GM12878 (cell line): Measurements from ENCODE around the gene NTN1. TPM values are rescaled to one million over a fixed set of nuclear protein-coding genes. Genes with fewer than 3 reads are reported as not detected.
"Not testable (repeated sequence)": the region's sequence is repeated elsewhere in the genome, so short reads cannot be mapped to it uniquely, and the experiment has no call there.

Experiments used
- ATAC-seq: fragments of 200-7000 bp; cut with Tn5 transposase; 3 replicates; pipeline ENCODE4 v1.9.1; 2020; ENCODE audit warnings: mild to moderate bottlenecking, moderate library complexity
- BruUV-seq: library from RNA; stranded (reverse); fragments of 400-500 nt; replicated peaks from 2 replicates; lab custom pipeline; 2021; lab: Mats Ljungman, UMichigan
- CTCF ChIA-PET: fragments of 300-600 bp; sonication (Branson Sonifier 250); formaldehyde crosslinking; extraction: SDS; loops from one replicate; lab custom pipeline; 2021; ENCODE audit warnings: inconsistent platforms; lab: Yijun Ruan, JAX
- POLR2A ChIA-PET: fragments of 350-600 bp; formaldehyde crosslinking; extraction: SDS; loops from one replicate; lab custom pipeline; 2021; ENCODE audit warnings: inconsistent platforms; lab: Charles Lee
- RAD21 ChIA-PET: fragments of 300-600 bp; sonication (Branson Sonifier 250); formaldehyde crosslinking; loops from one replicate; lab custom pipeline; 2023; ENCODE audit warnings: antibody characterized with exemption; ENCODE audit not compliant: unreplicated experiment; lab: Charles Lee
- SMC1A ChIA-PET: fragments of 300-600 bp; sonication (Branson Sonifier 250); formaldehyde crosslinking; loops from one replicate; lab custom pipeline; 2023; ENCODE audit not compliant: unreplicated experiment, uncharacterized antibody; lab: Charles Lee
- DNase-seq: peaks from one replicate; pipeline ENCODE4 v3.0.0-alpha.2; 2011; ENCODE audit warnings: low read depth, low spot score
- FAIRE-seq: peaks from 3 replicates; lab custom pipeline; 2011; peaks lifted over from hg19 to GRCh38; lab: Jason Lieb, UNC
- H2AFZ ChIP-seq: 2 replicates; pipeline ENCODE4 v1.6.0; 2011; ENCODE audit warnings: low read depth, low read length, control low read depth; ENCODE audit not compliant: control insufficient read depth
- H3K27ac ChIP-seq: 2 replicates; pipeline ENCODE4 v1.5.1; 2011; ENCODE audit warnings: control low read depth; ENCODE audit not compliant: control insufficient read depth, insufficient read depth
- H3K27me3 ChIP-seq, 2 experiments: replicated peaks in 1 of 2; 2 replicates each; pipeline versions ENCODE4 v1.6.0 to v1.6.1; 2011; ENCODE audit warnings: low read length in 1 of 2; ENCODE audit not compliant: control insufficient read depth in 2 of 2, insufficient read depth in 2 of 2
- H3K36me3 ChIP-seq, 2 experiments: 2 replicates each; pipeline ENCODE4 v1.5.1; 2011; ENCODE audit warnings: low read length in 1 of 2; ENCODE audit not compliant: control insufficient read depth in 2 of 2, insufficient read depth in 2 of 2
- H3K4me1 ChIP-seq: 2 replicates; pipeline ENCODE4 v1.6.1; 2011; ENCODE audit warnings: mild to moderate bottlenecking, low read length, moderate library complexity, mixed read lengths; ENCODE audit not compliant: control insufficient read depth, insufficient read depth
- H3K4me2 ChIP-seq: 2 replicates; pipeline ENCODE4 v1.6.0; 2011; ENCODE audit warnings: control low read depth; ENCODE audit not compliant: control insufficient read depth, insufficient read depth
- H3K4me3 ChIP-seq: fragments of 200-600 bp; sonication (generic); 2 replicates; pipeline ENCODE4 v1.5.1; 2016
- H3K79me2 ChIP-seq: 2 replicates; pipeline ENCODE4 v1.6.0; 2011; ENCODE audit warnings: low read length; ENCODE audit not compliant: control insufficient read depth, insufficient read depth
- H3K9ac ChIP-seq: 2 replicates; pipeline ENCODE4 v1.8.0; 2011; ENCODE audit warnings: low read length, control low read depth, mixed read lengths; ENCODE audit not compliant: control insufficient read depth, insufficient read depth
- H3K9me3 ChIP-seq: replicated peaks from 3 replicates; pipeline ENCODE4 v1.5.1; 2011; ENCODE audit warnings: mild to moderate bottlenecking, low read length; ENCODE audit not compliant: control insufficient read depth, insufficient read depth
- H4K20me1 ChIP-seq: 2 replicates; pipeline ENCODE4 v1.6.0; 2011; ENCODE audit not compliant: control insufficient read depth, insufficient read depth
- CREM ChIP-seq: IDR thresholded peaks from 2 replicates; pipeline ENCODE4 v1.6.1; 2014; ENCODE audit warnings: antibody characterized with exemption, low read depth
- EGR1 ChIP-seq, 2 experiments: IDR thresholded peaks; 1 replicate in 1 of 2; 2 replicates in 1 of 2; pipeline ENCODE4 v1.6.1; 2011 to 2012; ENCODE audit warnings: low read depth in 2 of 2, low read length in 2 of 2, borderline replicate concordance in 1 of 2, mild to moderate bottlenecking in 1 of 2, moderate library complexity in 1 of 2
- ESRRA ChIP-seq: IDR thresholded peaks from 2 replicates; pipeline ENCODE4 v1.6.1; 2012; ENCODE audit warnings: mild to moderate bottlenecking, low read length, improper control_type of control experiment
- HDAC2 ChIP-seq: fragments of 200-600 bp; sonication (generic); IDR thresholded peaks from 2 replicates; pipeline ENCODE4 v1.6.1; 2017
- HDGF ChIP-seq: fragments of 450-650 bp; IDR thresholded peaks from 2 replicates; pipeline ENCODE4 v1.6.1; 2016; ENCODE audit warnings: antibody characterized with exemption
- MTA2 ChIP-seq: fragments of 450-650 bp; IDR thresholded peaks from 2 replicates; pipeline ENCODE4 v1.6.1; 2016; ENCODE audit warnings: low read depth, mild to moderate bottlenecking, moderate library complexity
- NFYA ChIP-seq: IDR thresholded peaks from 2 replicates; pipeline ENCODE4 v1.6.1; 2011; ENCODE audit warnings: low read depth, mild to moderate bottlenecking, low read length, improper control_type of control experiment, borderline replicate concordance
- RELA ChIP-seq: fragments of 450-650 bp; IDR thresholded peaks from 2 replicates; pipeline ENCODE4 v1.8.0; 2014; ENCODE audit warnings: borderline replicate concordance; ENCODE audit not compliant: partially characterized antibody
- RFX5 ChIP-seq: IDR thresholded peaks from 2 replicates; pipeline ENCODE4 v1.6.1; 2011; ENCODE audit warnings: low read depth, low read length, improper control_type of control experiment
- SIN3A ChIP-seq: IDR thresholded peaks from 2 replicates; pipeline ENCODE4 v1.6.1; 2012; ENCODE audit warnings: low read depth, low read length, improper control_type of control experiment
- SMAD1 ChIP-seq: fragments of 450-650 bp; IDR thresholded peaks from 2 replicates; pipeline ENCODE4 v1.6.1; 2018; ENCODE audit warnings: mild to moderate bottlenecking, low read depth; ENCODE audit not compliant: partially characterized antibody
- SUPT20H ChIP-seq: IDR thresholded peaks from 2 replicates; pipeline ENCODE4 v1.6.1; 2011; ENCODE audit warnings: low read depth, mild to moderate bottlenecking, low read length, moderate library complexity, borderline replicate concordance; ENCODE audit not compliant: control insufficient read depth
- WRNIP1 ChIP-seq: IDR thresholded peaks from 2 replicates; pipeline ENCODE4 v1.6.1; 2011; ENCODE audit warnings: low read depth, low read length, improper control_type of control experiment, borderline replicate concordance
- ZBED1 ChIP-seq: IDR thresholded peaks from 2 replicates; pipeline ENCODE4 v1.6.1; 2016; ENCODE audit warnings: borderline replicate concordance
- ZSCAN29 ChIP-seq: fragments of 450-650 bp; IDR thresholded peaks from 2 replicates; pipeline ENCODE4 v1.6.1; 2017; ENCODE audit warnings: mild to moderate bottlenecking, moderate library complexity
- WGBS: methylation state at CpG from one replicate; pipeline ENCODE4 v1.1.6; 2016; ENCODE audit warnings: low lambda C conversion rate; ENCODE audit not compliant: insufficient replicate concordance, insufficient coverage; ENCODE audit errors: missing lambda C conversion rate; 5-methylcytosine and 5-hydroxymethylcytosine counted together
- in situ Hi-C: fragments of 300-500 bp; cut with MboI; formaldehyde crosslinking; loops from 9 replicates; pipeline ENCODE4 v1.14.3; 2018; ENCODE audit warnings: mixed read lengths
- intact Hi-C: fragments of 100-400 bp; cut with micrococcal nuclease; formaldehyde crosslinking; loops from one replicate; pipeline ENCODE4 v1.14.2; 2022; ENCODE audit not compliant: unreplicated experiment
- polyA plus RNA-seq, 11 experiments: library from polyadenylated mRNA; depleted of rRNA in 4 of 11; unstranded in 6 of 11; stranded (reverse) in 5 of 11; fragments of >200 nt; fragmentation: Nextera tagmentation in 4 of 11; fragmentation: Illumina TruSeq in 1 of 11; extraction: Ambion mirVana in 4 of 11; extraction: Trizol in 1 of 11; gene quantifications; 1 replicate in 1 of 11; 2 replicates in 10 of 11; pipeline versions ENCODE4 v1.2.1 to v1.2.3, GENCODE V29; 2011 to 2016; ENCODE audit warnings: inconsistent platforms in 2 of 11, missing spikeins in 2 of 11, low read depth in 1 of 11
- total RNA-seq, 4 experiments: library from RNA; depleted of rRNA in 3 of 4; stranded (reverse); fragments of >200 nt in 3 of 4; fragmentation: Illumina TruSeq in 1 of 4; extraction: Trizol in 1 of 4; gene quantifications; 2 replicates each; pipeline versions ENCODE4 v1.2.1 to v1.2.3, GENCODE V29; 2013 to 2021

Gene NTN1
- total and polyA plus RNA-seq, 10 of the 15 experiments (the other 5 are each of a cell fraction or from before 2014, with no cell fraction given): 0.02 to 0.89 (median 0.35) TPM

- TF ChIP-seq SUPT20H: no peak
These were observed 77.0 kb downstream of the NTN1 start (continued) for GRCh38 chr17:9098242-9098825.

GRCh38 chr17:9101356-9101755 lies 80.0 kb downstream of the NTN1 start:
- 0% methylated on average over 1 of the region's 1 CpG for WGBS
- TF ChIP-seq HDGF: no peak
- no peak for TF ChIP-seq HDAC2
- TF ChIP-seq MTA2: no peak
- TF ChIP-seq ZSCAN29: no peak
- TF ChIP-seq EGR1 (IDR thresholded peaks at IDR 0.05; ENCODE audit: borderline replicate concordance in 1 of 2, low read depth in 2 of 2, low read length in 2 of 2): no peak
- TF ChIP-seq ZBED1: no peak
- TF ChIP-seq SMAD1: no peak
- no peak for TF ChIP-seq NFYA
- no peak for TF ChIP-seq RELA
- TF ChIP-seq ESRRA: no peak
- TF ChIP-seq SIN3A: no peak
- TF ChIP-seq RFX5: no peak
- TF ChIP-seq CREM: no peak
- no peak for TF ChIP-seq WRNIP1
- FAIRE-seq: peak; percentile 13

DNA sequence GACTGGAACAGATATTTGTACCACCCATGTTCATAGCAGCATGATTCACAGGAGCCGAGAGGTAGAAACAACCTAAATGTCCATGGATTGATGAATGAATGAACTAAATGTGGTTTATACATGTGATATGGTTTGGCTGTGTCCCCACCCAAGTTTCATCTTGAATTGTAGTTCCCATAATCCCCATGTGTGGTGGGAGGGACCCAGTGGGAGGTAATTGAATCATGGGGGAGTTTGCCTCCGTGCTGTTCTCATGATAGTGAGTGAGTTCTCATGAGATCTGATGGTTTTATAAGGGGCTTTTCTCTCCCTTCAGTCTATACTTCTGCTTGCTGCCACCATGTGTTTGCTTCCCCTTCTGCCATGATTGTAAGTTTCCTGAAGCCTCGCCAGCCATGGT lies 81.9 kb downstream of the NTN1 start:
- H3K27me3 ChIP-seq, SMC1A ChIA-PET, H3K9me3 ChIP-seq, H3K4me2 ChIP-seq, POLR2A ChIA-PET, in situ Hi-C loops, ATAC-seq, H3K4me1 ChIP-seq, H3K79me2 ChIP-seq, H3K4me3 ChIP-seq, DNase-seq, H2AFZ ChIP-seq, H3K9ac ChIP-seq, intact Hi-C loops, H4K20me1 ChIP-seq, BruUV-seq, H3K27ac ChIP-seq, FAIRE-seq, H3K36me3 ChIP-seq, RAD21 ChIA-PET, CTCF ChIA-PET: not testable (repeated sequence)
- 29% methylated on average over 3 of the region's 3 CpGs for WGBS

More at GRCh38 chr17:9101356-9101755, 80.0 kb downstream of the NTN1 start:
- no peak overlapping the region for H3K4me2 ChIP-seq
- intact Hi-C loops (no loop called here), in situ Hi-C loops (no loop called here)
- no peaks in the 10 kb centered on the region; a peak in 1 of 4 replicates for H3K27me3 ChIP-seq
- CTCF ChIA-PET: no interaction called here
- H3K4me1 ChIP-seq: no peaks in the 10 kb centered on the region
- DNase-seq: no peak
- no peaks in the 10 kb centered on the region for H4K20me1 ChIP-seq
- H2AFZ ChIP-seq: no peak overlapping the region
- BruUV-seq: no TSS peak
- H3K4me3 ChIP-seq: no peak overlapping the region
- POLR2A ChIA-PET: no interaction called here
- peaks cover 2% of the 10 kb centered on the region; the same call in 2 of the 3 replicates for H3K9me3 ChIP-seq
- RAD21 ChIA-PET: no interaction called here
- H3K9ac ChIP-seq: no peak overlapping the region
- no peak overlapping the region for H3K27ac ChIP-seq
- SMC1A ChIA-PET: no interaction called here
- H3K79me2 ChIP-seq: no peaks in the 10 kb centered on the region
- ATAC-seq: no peak
- H3K36me3 ChIP-seq: no peaks in the 10 kb centered on the region
